Ectodermal cell (in vitro differentiated cells): ENCODE data around the gene MGLL.

ENCODE experiments used
- H3K27ac ChIP-seq: 2 replicates; pipeline ENCODE4 v1.7.0; 2013; ENCODE audit warnings: mild to moderate bottlenecking, low read depth, low read length; ENCODE audit not compliant: insufficient read depth, poor library complexity, severe bottlenecking
- H3K27me3 ChIP-seq: 2 replicates; pipeline ENCODE4 v1.7.0; 2013; ENCODE audit warnings: mild to moderate bottlenecking, low read length; ENCODE audit not compliant: insufficient read depth, control insufficient read depth, poor library complexity, severe bottlenecking
- H3K36me3 ChIP-seq: one replicate; pipeline ENCODE4 v1.7.0; 2013; ENCODE audit warnings: low read length; ENCODE audit not compliant: control insufficient read depth, insufficient read depth
- H3K4me1 ChIP-seq: one replicate; pipeline ENCODE4 v1.7.0; 2013; ENCODE audit warnings: low read length; ENCODE audit not compliant: control insufficient read depth, insufficient read depth
- H3K4me3 ChIP-seq: 2 replicates; pipeline ENCODE4 v1.7.0; 2013; ENCODE audit warnings: low read depth, low read length, control low read depth; ENCODE audit not compliant: insufficient read depth
- H3K9me3 ChIP-seq: 2 replicates; pipeline ENCODE4 v1.7.0; 2013; ENCODE audit warnings: mild to moderate bottlenecking, low read length, moderate library complexity; ENCODE audit not compliant: control insufficient read depth
- WGBS, 2 experiments: methylation state at CpG; one replicate each; pipeline ENCODE4 v1.1.7; 2013; ENCODE audit warnings: missing lambda C conversion rate in 2 of 2; 5-methylcytosine and 5-hydroxymethylcytosine counted together

MGLL gene

DNA sequence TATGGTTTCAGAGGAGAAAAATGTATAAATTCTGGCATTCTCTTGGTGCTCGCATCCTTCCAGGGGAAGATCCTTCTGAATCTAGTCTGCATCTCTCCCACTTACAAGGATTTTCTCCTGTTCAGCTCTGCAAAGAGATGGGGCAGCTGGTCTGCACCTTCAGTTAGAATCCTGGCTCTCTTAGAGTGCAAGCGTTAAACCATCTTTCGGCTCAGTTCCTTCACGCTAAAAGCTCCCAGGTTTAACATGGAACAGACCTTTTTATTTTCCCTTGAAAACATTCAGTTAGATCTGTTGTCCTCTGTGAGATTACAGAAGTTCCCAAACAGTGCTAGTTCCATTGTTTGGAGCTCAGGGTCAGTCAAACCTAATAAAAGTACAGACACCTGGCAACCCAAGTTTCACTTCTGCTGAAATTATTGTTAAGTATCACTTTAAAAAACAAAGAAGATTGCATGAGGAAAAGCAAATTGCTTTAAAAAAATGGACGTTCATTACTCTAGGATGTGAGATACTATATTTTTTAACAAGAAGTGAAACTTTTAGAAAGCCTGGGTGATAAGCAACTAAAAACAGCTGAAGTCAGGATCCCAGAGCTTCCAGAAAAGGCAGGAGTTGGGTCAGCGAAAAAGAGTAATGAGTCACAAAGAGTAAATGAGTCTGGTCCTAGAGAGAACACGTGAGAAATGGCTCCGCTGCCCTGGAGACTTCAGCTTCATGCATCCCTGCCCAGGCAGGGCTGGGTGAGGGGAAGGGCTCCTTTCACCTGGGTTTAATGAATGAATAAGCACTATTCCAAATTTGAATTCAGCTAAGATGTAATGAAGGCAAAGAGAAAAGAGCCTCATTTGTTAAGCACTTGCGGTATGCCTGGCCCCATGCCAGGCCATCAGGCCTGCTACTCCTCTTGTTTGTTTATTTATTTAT, 86.3 kb downstream of the MGLL start:
- Histone ChIP-seq H3K9me3 (no peaks in the 10 kb centered on the region), H3K4me3 (no peak overlapping the region), H3K4me1 (peaks cover 32% of the 10 kb centered on the region), H3K36me3 (no peaks in the 10 kb centered on the region), H3K27me3 (peaks cover 16% of the 10 kb centered on the region), H3K27ac (no peak overlapping the region)
- 79 to 87% methylated on average over 9 of the region's 9 CpGs for WGBS, 2 experiments

DNA sequence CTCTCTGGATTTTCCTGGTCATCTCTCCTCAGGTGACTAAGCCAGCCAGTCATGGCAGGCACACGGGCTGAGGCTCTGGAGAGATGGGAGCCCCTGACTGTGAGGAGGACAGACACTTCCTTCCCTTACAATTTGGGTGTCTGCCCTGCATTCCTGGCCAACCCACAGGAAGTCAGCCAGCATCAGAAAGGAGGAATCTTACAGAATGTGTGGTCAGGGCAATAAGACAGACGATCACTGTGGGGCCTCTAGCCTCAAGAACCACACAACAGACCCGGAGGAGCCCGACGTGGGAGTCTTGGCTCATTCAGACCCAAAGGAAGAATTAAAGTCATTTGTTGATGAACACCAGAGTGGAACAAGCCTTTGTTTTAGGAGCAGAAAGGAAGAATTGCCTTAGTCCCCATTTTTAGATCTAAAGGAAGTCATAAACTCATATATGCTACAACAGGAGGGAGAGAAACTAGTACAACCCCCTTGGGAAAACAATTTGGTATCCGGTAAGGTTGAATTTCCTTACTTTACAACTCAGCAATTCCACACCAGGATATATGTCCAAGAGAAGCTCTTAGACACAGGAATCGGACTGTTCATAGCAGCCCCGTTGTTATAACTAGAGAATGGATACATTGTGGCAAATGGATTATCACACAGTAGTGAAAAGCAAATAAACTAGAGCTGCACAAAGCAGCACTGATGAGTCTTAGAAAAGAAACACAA, 87.4 kb downstream of the MGLL start:
- 60 to 76% methylated on average over 8 of the region's 8 CpGs for WGBS, 2 experiments
- H3K9me3 ChIP-seq: no peaks in the 10 kb centered on the region
- H3K4me1 ChIP-seq: peaks cover 32% of the 10 kb centered on the region
- no peak overlapping the region for H3K27ac ChIP-seq
- H3K36me3 ChIP-seq: no peaks in the 10 kb centered on the region
- H3K27me3 ChIP-seq: peaks cover 20% of the 10 kb centered on the region
- H3K4me3 ChIP-seq: no peak overlapping the region

DNA sequence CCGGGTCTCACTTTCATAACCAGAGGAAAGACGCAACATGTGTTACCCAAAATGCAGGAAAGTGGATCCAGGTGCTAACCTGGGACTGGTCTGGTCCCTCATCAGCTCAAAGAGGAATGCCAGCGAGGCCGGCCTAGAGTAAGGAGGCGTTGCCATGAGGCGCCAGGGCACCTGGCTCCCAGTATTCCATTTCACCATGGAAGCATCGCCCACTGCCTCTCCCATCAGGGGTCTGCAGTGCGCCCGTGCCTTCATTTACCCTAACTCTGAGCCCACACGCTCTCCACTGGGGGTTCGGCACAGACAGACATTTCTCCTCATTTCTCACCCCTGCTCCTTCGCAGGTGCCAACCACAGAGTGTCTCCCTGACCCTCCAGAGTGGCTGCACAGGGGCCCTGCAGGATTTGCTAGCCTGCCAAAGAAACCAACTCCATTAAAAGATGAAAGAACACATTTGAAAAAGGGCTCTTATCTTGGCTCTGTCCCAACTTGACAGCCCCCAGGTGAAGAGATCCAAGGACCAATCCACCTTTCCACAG, 88.1 kb downstream of the MGLL start:
- Histone ChIP-seq H3K9me3 (no peaks in the 10 kb centered on the region), H3K27ac (no peak overlapping the region), H3K36me3 (no peaks in the 10 kb centered on the region), H3K4me1 (peaks cover 32% of the 10 kb centered on the region), H3K27me3 (peaks cover 20% of the 10 kb centered on the region), H3K4me3 (no peak overlapping the region)
- 94 to 95% methylated on average over 12 of the region's 12 CpGs for WGBS, 2 experiments

DNA sequence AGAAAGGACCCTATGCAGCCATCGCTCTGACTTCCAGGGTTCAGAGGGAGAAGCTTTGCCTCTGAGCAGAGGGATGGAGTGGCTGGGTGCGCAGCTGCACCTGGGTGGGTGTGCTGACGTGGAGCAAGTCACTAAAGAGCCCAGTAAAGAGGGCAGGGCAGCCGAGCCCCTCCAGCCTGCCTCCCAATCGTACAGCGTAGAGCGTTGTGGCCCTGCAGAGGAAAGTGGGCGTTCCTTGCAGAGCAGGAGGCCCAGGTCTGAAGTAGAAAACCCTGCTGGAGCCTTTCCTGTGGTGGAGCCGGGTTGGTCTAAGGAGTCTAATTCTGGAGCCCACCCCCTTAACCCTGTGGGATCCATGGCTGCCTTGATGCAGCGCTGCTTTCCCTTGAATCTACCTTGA, 88.5 kb downstream of the MGLL start:
- H3K27me3 ChIP-seq: peaks cover 20% of the 10 kb centered on the region
- 81 to 86% methylated on average over 10 of the region's 10 CpGs for WGBS, 2 experiments
- H3K4me1 ChIP-seq: peaks cover 32% of the 10 kb centered on the region

DNA sequence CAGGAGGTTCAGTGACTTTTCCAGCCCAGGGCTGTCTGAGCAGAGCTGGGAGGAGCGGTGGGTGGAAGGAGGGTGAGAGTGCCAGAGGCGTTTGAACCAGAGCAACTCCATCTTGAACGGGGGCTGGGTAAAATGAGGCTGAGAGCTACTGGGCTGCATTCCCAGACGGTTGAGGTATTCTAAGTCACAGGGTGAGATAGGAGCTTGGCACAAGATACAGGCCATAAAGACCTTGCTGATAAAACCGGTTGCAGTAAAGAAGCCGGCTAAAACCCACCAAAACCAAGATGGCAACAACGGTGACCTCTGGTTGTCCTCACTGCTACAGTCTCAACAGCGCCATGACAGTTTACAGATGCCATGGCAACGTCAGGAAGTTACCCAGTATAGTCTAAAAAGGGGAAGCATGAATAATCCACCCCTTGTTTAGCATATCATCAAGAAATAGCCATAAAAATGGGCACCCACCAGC, 89.4 kb downstream of the MGLL start:
- Histone ChIP-seq H3K4me1 (peaks cover 32% of the 10 kb centered on the region), H3K4me3 (no peak overlapping the region), H3K9me3 (no peaks in the 10 kb centered on the region), H3K36me3 (no peaks in the 10 kb centered on the region), H3K27ac (no peak overlapping the region), H3K27me3 (peaks cover 20% of the 10 kb centered on the region)
- 86 to 88% methylated on average over 9 of the region's 9 CpGs for WGBS, 2 experiments

More for the DNA sequence above, 88.5 kb downstream of the MGLL start:
- H3K9me3 ChIP-seq: no peaks in the 10 kb centered on the region
- H3K4me3 ChIP-seq: no peak overlapping the region
- no peaks in the 10 kb centered on the region for H3K36me3 ChIP-seq
- H3K27ac ChIP-seq: no peak overlapping the region

DNA sequence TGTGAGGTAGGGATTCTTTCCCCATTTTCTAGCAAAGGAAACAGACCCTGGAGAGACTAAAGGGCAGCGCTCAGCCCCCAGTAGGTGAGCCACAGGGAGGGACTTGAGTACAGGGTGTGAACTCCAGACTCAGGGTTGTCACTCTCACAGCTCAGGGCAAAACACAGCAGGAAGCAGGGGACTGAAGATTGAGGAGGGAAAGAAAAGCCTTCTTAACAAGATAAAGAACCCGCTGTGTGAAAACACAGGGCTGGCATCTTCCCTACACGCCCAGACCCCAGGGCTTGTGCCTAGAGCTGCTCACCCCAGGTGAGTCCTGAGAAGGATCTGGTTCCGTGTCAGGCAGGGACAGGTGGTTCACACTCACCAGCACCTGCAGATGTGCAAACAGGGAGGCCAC, 90.0 kb downstream of the MGLL start:
- no peaks in the 10 kb centered on the region for H3K36me3 ChIP-seq
- H3K9me3 ChIP-seq: no peaks in the 10 kb centered on the region
- 1 to 3% methylated on average over 4 of the region's 4 CpGs for WGBS, 2 experiments
- H3K4me3 ChIP-seq: peak overlapping the region; percentile 4
- H3K4me1 ChIP-seq: peaks cover 32% of the 10 kb centered on the region
- no peak overlapping the region for H3K27ac ChIP-seq
- peaks cover 20% of the 10 kb centered on the region for H3K27me3 ChIP-seq

DNA sequence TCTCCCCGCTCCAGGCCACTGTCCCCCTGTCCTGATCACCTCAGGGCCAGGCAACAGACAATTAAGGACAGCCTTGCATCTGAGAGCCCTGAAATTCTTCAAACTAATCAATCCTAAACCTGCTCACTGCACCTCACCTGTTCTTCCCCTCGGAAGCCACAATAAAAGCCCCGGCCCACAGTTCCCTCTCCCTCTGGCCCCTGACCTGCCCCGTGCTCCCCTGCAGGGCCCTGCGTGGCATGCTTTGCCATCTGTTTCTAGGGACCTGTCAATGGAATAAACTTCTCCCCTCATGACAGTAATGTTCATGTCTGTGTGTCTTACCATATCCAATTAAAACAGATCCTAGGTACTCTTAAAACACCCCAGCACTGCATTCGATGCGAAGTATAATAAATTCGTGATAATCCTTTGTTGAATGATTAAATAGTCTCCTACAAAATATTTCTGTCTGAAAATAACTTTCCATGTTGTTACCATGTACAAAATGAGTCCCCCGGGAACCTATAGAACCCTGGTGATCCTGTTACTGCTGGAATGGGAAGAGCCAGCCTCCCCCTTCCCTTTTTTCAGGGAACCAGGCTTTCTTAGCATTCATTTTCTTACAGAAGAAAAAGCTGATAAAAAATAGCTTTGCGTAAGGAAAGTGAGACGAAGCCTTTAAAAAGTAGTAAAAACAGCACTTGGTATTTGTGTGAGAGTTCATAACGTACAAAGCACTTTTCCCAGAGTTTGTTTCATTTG, 90.6 kb downstream of the MGLL start:
- no peaks in the 10 kb centered on the region for H3K9me3 ChIP-seq
- H3K27me3 ChIP-seq: peaks cover 20% of the 10 kb centered on the region
- WGBS, 2 experiments: 59 to 64% methylated on average over 12 of the region's 12 CpGs
- peak overlapping the region; percentile 4 for H3K4me3 ChIP-seq
- H3K27ac ChIP-seq: no peak overlapping the region
- no peaks in the 10 kb centered on the region for H3K36me3 ChIP-seq
- H3K4me1 ChIP-seq: peaks cover 32% of the 10 kb centered on the region

DNA sequence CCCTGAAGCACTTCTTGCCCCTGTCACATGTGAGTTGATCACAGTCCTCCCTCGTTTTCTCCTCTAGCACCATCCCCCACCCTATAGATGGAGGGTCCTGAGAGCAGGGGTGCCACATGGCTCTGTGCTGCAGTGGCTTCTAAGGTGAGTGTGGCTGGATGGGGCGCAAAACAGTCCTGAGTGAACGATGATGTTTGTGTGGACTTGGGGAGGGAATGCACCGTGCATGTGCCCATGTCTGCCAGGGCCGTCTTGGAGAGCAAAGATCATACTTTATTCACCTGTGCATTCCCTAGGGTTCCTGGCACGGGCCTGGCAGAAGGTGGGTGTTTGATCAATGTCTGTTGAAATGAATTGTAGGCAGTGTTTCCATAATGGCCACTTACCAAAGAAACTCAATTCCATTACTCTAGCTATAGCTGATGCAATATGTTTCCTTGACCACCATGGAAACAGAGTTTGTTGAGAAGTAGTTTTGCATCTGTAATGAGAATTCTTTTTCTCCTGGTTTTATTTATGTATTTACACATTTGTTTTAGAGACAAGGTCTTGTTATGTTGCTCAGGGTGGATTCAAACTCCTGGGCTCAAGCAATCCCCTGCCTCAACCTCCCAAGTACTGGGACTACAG, 91.5 kb downstream of the MGLL start:
- Histone ChIP-seq H3K36me3 (no peaks in the 10 kb centered on the region), H3K27me3 (peaks cover 20% of the 10 kb centered on the region), H3K4me1 (peaks cover 28% of the 10 kb centered on the region), H3K27ac (no peak overlapping the region), H3K9me3 (no peaks in the 10 kb centered on the region), H3K4me3 (no peak overlapping the region)
- WGBS, 2 experiments: 93% methylated on average over 5 to 6 of the region's 6 CpGs

DNA sequence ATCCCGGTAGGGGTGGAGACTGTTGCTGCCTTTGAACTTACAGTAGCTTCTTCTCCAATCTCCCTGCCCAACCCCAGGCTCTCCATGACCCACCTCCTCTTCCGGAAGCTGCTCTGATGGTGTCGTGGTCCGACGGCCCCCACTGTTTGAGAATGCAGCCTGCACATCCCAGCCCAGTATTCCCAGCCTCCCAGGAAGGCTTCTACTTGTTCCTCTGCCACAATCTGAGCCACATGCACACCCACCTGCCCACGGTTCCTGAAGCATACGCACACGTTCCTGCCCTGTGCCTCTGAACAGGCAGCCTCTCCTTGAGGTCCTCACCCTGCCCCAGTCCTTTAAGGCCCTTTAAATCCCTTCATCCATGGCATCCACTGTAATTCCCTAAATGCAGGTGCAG, 92.1 kb downstream of the MGLL start:
- 91 to 92% methylated on average over 8 of the region's 8 CpGs for WGBS, 2 experiments
- Histone ChIP-seq H3K9me3 (no peaks in the 10 kb centered on the region), H3K4me1 (peaks cover 22% of the 10 kb centered on the region), H3K27ac (no peak overlapping the region), H3K27me3 (peaks cover 20% of the 10 kb centered on the region), H3K4me3 (no peak overlapping the region), H3K36me3 (no peaks in the 10 kb centered on the region)
